Endometrial microvascular endothelial cells (primary cell): ENCODE data around the gene PRSS33. TPM values are rescaled to one million over a fixed set of nuclear protein-coding genes. Genes with fewer than 3 reads are reported as not detected.

Source experiments
- in situ Hi-C: cut with HindIII; loops from 2 replicates; pipeline ENCODE4 v1.10.0; 2017; ENCODE audit warnings: low sequenced_read_pairs, low pct_unique_long_range_greater_than_20kb; ENCODE audit errors: inconsistent ontology term
- total RNA-seq: library from RNA; depleted of rRNA; stranded (reverse); fragments of >200 nt; gene quantifications from one replicate; pipeline ENCODE4 v1.2.3, GENCODE V29; 2015; ENCODE audit errors: inconsistent ontology term

PRSS33 gene
- total RNA-seq, 1 donor from 2014 or later = not detected

DNA sequence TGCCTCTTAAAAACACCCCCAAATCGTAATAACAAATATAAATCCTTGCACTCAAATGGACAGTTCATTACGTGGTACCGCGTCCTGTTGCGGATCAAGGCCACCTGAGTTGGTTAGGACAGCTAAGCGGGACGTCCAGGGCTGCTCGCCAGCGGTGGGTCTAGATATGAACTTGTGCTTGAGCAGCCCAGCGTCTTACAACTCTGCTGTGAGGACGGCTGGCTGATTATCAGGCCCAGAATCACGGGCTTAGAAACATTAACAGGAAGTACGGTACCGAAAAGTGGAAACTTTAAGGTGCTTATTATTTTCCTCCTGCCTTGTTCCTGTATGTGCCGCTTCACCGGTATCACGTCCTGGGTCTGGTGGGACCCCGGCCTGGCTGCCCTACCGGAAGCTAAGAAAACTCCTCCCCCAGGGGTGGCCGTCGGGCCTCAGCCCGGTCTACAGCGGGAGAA is 35.8 kb downstream of the PRSS33 start:
- in situ Hi-C loops = no loop called here

DNA sequence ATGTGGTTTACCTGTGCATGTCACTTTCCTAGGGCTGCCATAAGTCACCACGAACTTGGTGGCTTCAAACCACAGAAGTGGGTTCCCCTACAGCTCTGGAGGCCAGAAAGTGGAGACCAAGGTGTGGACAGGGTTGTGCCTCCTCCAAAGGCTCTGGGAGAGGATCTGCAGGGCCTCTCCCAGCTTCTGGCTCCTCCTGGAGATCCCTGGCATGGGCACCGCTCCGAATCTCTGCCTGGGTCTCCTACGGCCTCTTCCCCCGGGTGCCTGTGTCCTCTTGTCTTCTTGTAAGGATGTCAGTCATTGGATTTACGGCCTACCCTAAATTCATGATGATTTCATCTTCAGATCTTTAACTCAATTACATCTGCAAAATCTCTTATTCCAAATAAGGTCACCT is 37.4 kb downstream of the PRSS33 start:
- in situ Hi-C loops = no loop called here

DNA sequence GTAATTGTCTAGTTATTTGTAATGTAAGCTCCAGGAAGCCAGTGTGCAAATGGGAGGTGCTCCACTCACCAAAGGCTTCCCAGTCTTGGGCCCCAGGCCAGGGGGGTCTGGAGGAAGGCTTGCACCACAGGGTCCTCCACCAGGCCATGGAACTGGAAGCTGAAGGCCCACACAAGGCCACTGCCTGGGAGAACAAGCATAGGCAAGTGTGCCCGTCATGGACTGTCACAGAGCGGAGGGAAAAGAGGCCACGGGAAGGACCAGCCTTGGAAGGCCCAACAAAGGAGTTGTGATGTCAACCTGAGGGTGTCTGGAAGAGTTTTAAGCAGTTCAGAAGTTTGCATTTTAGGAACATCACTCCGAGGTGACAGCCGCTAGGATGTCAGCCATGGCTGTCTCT is 37.9 kb downstream of the PRSS33 start:
- in situ Hi-C loops = no loop called here

DNA sequence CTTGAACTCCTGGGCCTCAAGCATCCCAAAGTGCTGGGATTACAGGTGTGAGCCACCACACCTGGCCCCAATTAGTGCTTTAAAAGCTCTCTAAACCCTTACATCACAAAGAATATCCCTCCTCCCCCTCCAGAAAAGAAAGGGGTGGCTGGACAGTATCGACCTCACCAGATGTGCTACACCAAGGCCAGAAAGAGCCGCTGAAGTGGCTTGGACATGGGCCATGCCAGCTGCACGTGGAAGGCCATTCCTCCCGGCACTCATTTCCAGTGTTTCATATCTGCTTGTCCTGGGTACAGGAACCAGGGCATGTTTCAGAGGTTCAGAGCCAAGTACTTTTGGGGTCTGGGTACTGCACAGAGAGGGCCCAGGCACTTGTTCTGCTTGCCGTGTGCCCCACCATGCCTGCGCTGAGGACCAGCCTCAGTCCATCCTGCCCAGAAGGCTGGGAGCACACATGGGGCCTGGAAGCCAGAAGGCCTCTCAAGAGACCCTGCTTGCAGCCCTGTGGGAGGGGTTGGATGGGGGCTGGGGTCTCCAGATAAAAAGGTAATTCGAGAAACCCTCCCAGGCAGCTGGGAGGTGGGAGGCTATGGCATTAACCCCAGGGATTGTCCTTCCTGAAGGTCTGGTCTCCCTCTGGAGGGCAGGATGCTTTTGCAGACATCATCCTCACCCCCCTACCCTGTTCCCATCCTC is 38.5 kb downstream of the PRSS33 start:
- in situ Hi-C loops = no loop called here

- in situ Hi-C loops = no loop called here
These were observed 41.4 kb downstream of the PRSS33 start for GRCh38 chr16:2745961-2746360.

GRCh38 chr16:2745116-2745890 is 42.1 kb downstream of the PRSS33 start:
- in situ Hi-C loops = no loop called here

GRCh38 chr16:2744711-2745110 is 42.6 kb downstream of the PRSS33 start:
- in situ Hi-C loops = no loop called here

DNA sequence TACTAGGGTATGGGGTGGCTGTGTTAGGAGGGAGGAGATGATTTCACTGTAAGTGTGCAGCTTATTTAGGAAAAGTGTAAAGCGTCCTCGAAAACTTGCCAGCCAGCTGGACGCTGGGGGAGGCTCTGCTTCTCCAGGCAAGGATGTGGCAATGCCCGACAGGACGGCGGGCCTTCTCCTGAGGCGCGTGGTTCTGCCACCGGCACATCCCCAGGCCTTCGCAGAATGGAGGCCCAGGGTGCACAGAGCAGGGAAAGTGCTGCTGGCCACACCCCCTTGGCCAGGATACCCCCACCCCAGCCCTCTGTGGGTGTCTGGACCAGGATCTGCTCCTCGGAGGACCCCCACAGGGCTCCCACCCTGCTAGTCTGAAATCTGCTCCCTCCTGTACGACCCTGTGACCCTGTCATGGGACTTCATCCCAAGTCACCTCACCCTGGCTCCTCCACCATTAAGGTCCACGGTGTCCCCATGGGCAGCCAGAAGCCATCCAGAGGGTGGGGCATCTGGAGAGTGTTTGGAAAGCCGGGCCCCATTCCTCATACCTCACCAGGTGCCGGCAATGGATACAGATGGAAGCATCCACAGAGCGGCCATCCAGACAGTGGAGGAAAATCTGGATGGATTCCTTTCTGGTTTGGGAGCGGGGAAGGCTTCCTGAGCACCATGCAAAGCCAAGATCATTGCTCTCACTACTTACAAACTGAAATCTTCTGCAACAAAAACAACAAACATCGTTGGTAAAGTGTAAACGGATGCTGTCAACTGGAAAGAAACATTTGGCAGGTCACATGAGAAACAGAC is 44.2 kb downstream of the PRSS33 start:
- in situ Hi-C loops = no loop called here

GRCh38 chr16:2742323-2743006 is 44.9 kb downstream of the PRSS33 start:
- in situ Hi-C loops = no loop called here

GRCh38 chr16:2741168-2741567 is 46.2 kb downstream of the PRSS33 start:
- in situ Hi-C loops = no loop called here

GRCh38 chr16:2740476-2740875 is 46.9 kb downstream of the PRSS33 start:
- in situ Hi-C loops = no loop called here

- in situ Hi-C loops = no loop called here
These were observed 47.5 kb downstream of the PRSS33 start for GRCh38 chr16:2739625-2740430.

DNA sequence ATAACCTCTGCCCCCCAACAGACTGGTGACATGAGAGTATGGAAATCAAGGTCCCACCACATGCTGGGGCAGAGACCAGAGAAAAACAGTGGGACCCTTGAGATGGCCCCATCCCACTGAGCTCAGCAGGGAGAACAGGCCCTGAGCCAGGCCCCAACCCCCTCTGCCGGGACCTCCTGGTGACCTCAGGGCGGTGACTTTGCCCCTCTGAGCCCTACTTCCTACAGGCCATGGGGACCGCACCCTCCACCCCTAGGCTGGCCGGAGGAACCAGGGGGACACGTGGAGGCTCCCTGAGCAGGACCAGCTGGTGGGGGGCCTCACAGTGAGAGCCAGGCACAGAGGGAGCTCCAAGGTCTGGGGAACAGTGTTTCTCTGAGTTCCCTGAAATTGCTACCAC is 48.7 kb downstream of the PRSS33 start:
- in situ Hi-C loops = no loop called here

GRCh38 chr16:2737895-2738418 is 49.4 kb downstream of the PRSS33 start:
- in situ Hi-C loops = no loop called here

DNA sequence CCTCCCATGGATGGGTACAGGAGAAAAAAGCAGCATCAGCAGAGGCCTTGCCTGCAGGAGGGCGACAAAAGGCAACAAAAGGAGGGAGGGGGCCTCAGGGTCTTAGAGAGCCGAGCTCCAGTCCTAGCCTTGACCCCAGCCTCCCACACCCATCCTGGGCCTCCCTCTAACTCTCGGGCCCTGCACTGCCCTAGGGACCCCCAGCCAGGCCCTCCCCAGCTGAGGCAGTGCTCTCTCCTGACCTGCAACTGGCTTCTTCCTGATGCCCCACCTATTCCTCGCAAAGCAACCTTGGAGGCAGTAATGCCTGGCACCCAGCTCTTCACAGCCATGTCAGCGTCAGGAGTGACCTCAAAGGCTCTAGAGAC is 50.1 kb downstream of the PRSS33 start:
- in situ Hi-C loops = no loop called here

DNA sequence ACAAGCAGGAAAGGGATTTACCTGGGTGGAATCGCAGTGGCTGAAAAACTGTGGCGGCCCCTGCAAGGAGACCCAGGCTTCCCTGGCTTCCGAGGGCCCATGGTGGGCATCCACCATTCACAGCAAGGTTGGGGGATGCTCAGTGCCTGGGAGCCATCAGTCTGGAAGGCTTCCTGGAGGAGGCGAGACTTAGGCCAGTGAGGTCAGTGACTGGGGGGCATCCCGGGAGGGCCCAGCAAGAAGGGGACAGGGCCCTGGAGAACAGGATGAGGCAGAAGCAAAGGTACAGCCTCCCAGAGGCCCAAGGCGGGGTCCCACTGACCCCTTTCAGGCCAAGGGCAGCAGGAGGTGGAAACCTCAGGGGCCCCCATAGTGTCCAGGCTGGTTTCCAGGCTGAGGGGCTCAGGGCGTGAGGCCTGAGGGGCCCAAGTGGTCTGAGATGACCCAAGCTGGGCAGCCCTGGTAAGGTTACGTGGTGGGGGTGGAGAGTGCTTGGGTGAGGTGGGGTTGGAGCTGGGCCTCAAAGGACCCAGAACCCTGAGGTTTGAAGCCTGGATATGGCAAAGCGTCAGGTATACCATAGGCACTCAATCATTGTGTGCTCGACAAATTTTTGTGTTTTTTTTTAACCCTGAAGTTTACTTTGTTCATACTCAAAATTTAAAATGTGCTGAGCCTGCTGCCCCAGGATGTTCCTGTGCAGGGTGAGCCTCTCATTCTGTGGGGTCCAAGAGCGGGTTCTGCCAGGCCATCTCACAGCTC is 50.7 kb downstream of the PRSS33 start:
- in situ Hi-C loops = no loop called here

DNA sequence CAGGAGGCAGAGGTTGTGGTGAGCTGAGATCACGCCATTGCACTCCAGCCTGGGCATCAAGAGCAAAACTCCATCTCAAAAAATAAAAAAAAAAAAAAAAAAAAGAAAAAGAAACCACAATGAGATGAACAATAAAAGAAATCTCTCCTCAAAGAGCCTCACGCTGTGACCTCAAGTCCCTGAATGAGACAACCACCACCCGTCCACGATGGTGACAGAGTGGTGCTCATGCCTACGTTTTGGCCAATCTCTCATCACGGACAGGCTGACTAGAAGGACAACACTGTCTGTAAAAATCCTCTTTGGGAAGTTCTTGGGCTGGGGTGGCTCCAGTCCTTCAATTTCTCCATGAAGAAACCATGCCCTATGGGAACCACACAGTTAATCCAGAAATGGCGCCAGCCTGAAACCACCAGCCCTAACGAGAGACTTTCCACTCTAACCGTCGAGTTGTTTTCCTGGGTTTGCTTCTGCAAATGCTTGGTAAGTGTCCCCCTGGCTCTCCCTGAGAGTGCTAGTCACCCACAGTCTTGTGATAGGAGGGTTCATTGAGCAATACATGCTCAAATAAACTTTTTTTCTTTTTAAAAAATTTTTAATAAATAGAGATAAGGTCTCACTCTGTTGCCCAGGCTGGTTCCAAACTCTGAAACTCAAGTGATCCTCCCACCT is 52.4 kb downstream of the PRSS33 start:
- in situ Hi-C loops = no loop called here
